HG03457 (cell line): Measurements from ENCODE around the gene NPLOC4.
A peak's percentile ranks its signal among the peaks of the same experiment; 100 is the strongest.
"Not testable (repeated sequence)": the region's sequence is repeated elsewhere in the genome, so short reads cannot be mapped to it uniquely, and the experiment has no call there.

ENCODE experiments used
- ATAC-seq: cut with Tn5 transposase; IDR thresholded peaks from one replicate; pipeline ENCODE4 v1.9.1; 2021; ENCODE audit warnings: moderate number of reproducible peaks; ENCODE audit not compliant: unreplicated experiment

Gene NPLOC4

GRCh38 chr17:81636505-81637288, at the start of gene NPLOC4, which contains the start of gene TSPAN10:
TSS of gene NPLOC4 (minus strand) at chr17:81637112. CDS start at chr17:81636930, 182 bp downstream.
TSS of gene TSPAN10 (plus strand) at chr17:81637196. CDS start at chr17:81642413, 5,217 bp downstream.
- ATAC-seq, result no peak

- no peak for ATAC-seq
Measured at GRCh38 chr17:81686614-81687013, 49.7 kb upstream of the NPLOC4 start.

- no peak for ATAC-seq
Measured at GRCh38 chr17:81685108-81685507, 48.2 kb upstream of the NPLOC4 start.

DNA sequence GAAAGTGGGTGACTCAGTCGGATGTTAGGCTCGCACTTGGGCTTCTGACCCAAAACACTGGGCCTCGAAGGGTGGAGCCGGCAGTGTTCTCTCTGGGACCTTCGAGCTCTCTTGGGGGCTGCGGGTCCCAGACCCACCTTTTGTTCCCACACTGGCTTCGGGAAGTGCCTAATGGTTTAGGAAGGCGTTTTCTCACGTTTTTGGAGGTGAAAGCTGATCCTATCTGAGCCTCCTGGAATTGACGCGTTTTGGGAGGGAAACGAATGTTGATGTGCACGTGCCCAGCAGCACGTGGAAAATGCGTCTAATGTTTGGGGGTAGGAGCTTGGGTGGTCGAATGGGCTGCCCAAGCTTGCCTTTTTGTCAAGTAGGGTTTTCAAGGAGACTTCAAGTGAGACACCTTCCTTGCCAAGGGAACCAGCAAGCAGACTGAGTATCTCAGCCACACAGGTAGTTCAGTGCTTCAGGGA, 47.6 kb upstream of the NPLOC4 start:
- no peak for ATAC-seq

DNA sequence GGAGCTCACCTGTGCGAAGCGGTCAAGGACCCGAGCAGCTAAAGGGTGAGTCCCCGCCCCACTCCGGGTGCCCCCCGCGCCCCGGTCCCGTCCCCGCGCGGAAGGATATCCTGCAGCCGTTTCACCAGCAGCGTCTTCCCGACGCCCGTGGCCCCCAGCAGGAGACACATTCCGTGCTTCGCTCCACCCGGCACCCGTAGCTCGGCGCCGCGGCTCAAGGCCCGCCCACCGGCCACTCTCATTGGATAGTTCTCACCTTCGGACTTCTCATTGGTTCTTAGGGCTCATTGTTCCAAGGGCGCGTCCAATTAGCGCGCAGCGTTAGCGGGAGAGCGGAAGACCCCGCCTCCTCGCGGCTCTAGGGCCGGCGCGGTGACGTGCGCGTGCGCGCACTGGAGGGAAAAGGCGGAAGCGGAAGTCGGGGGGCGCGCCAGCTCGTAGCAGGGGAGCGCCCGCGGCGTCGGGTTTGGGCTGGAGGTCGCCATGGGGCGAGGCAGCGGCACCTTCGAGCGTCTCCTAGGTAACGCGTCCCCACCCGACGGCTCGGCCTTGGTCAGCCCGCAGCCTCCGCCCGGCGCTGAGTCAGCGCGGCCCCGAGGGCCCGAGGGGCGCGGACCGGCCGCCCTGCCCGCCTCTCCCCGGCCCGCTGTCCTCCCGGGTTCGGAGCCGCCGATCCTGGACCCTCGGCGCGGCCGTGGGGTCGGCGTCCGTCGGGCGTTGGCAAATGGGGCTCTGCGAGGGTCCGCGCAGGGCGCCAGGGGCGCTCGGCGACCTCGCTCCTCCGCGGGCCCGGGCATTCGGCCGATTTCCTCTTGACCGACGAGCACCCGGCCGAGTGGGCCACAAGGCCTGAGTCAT, 46.9 kb upstream of the NPLOC4 start, which contains the start of the genes ARL16 and HGS:
ARL16 (minus strand) TSS at position 214 of the 858 bp plus-strand sequence; CDS start at position 170, 44 bp downstream.
HGS (plus strand) TSS at position 428 of the 858 bp plus-strand sequence; CDS start at position 484, 56 bp downstream.
- peak; percentile 85 for ATAC-seq

DNA sequence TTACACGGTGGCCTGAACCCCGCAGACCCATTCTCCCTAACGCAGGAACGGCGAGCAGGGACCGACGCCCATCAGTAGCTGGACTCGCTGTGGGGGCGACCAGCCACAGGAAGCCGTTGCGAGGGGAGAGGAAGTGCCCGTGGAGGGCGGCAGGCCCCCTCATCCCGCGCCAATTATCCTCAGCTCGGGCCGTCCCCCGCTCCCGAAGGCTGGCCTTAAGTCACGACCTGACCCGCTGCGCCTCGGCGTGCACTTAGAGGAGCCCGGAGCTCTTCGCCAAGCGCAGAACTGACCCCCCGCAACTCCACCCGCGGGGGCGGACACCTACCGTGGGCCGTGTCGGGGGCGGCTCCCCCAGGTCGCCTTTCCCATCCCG, 46.3 kb upstream of the NPLOC4 start:
- no peak for ATAC-seq

- no peak for ATAC-seq
Measured at GRCh38 chr17:81682565-81683207, 45.8 kb upstream of the NPLOC4 start.

DNA sequence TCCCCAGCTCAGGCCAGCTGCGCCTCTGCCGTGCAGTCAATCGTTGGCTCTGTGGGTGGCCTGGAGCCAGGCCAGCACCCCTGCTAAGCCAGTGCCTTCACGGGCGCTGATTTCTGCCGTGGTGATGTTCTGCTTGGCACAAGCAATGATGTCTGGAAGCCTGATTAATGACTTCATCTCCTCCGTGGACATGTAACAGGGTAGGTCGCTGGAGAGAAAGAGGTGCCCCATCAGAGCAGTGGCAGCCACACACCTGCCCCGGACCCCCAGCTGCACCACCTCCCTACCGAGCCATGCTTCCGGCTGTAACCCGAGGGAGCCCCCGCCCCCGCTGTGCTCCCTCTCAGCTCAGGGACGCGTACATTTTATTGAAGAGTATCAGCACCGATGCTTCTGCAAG, 44.8 kb upstream of the NPLOC4 start:
- no peak for ATAC-seq

- no peak for ATAC-seq
Measured at GRCh38 chr17:81680150-81680549, 43.2 kb upstream of the NPLOC4 start.

DNA sequence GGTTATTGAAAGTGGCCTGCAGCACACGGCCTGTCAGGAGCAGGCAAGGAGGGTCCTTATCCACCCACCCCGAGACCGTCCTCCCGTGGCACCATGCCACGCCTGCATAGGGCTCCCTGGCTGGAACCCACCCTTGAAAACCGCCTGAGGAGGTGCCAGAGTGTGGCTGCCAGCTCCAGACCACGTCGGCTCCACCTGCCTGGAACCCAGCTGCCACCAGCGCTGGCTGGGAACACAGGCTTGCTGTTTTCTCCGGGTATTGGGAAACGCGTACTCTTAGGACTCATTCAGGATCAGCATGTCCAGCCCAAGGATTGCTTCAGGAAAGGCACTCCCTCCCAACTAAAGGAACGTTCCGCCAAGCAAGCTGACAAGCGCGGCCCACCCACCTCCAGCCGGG, 40.0 kb upstream of the NPLOC4 start:
- no peak for ATAC-seq

- not testable (repeated sequence) for ATAC-seq
Measured at GRCh38 chr17:81675515-81676221, 38.8 kb upstream of the NPLOC4 start.

GRCh38 chr17:81673561-81674258, 36.8 kb upstream of the NPLOC4 start:
- no peak for ATAC-seq

GRCh38 chr17:81672954-81673353, 36.0 kb upstream of the NPLOC4 start:
- no peak for ATAC-seq

DNA sequence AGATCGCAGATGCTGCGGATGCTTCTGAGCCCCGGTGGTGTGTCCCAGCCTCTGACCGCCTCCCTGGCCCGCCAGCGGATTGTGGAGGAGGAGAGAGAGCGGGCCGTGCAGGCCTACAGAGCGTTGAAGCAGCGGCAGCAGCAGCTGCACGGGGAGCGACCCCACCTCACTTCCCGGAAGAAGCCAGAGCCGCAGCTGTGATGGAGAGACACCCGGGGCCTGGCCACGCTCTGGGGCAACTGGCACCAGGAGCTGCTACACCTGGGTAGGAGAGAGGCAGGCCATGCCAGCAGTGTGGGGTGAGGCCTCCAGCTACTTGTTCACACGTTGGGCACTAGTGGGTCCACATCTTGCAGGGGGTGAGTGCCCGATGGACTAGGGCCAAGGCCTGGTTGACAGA, 35.6 kb upstream of the NPLOC4 start:
- no peak for ATAC-seq

GRCh38 chr17:81667754-81668153, 30.8 kb upstream of the NPLOC4 start:
- ATAC-seq, result no peak

GRCh38 chr17:81666342-81667191, 29.7 kb upstream of the NPLOC4 start, which contains the start of the genes CCDC137 and OXLD1:
TSS of gene CCDC137 (plus strand) at chr17:81666737. CDS start at chr17:81666767, 30 bp downstream.
TSS of gene OXLD1 (minus strand) at chr17:81666605. CDS start at chr17:81666577, 28 bp downstream.
- ATAC-seq, result peak; percentile 82

GRCh38 chr17:81666092-81666341, 29.1 kb upstream of the NPLOC4 start:
- no peak for ATAC-seq

GRCh38 chr17:81665205-81666091, 28.5 kb upstream of the NPLOC4 start:
- ATAC-seq, result no peak
